Measurements from ENCODE around the gene CAMK2A. TPM values are rescaled to one million over a fixed set of nuclear protein-coding genes. Genes with fewer than 3 reads are reported as not detected.

The CAMK2A gene
- total RNA-seq, 6 donors from 2014 or later, result 0.29 to 2.4 (median 1.8) TPM; not detected in 1

GRCh38 chr5:150263375-150263775, 26.2 kb downstream of the CAMK2A start:
- TF ChIP-seq EP300 (IDR thresholded peaks at IDR 0.05) (no peak), POLR2A (IDR thresholded peaks at IDR 0.05) (no peak), POLR2AphosphoS5 (IDR thresholded peaks at IDR 0.05) (no peak), CTCF (IDR thresholded peaks at IDR 0.05) (no peak)
- 86 to 87% methylated on average over 5 of the region's 5 CpGs for WGBS, 2 donors
- Histone ChIP-seq H3K27me3 (no peaks in the 10 kb centered on the region), H3K4me3 (no peak overlapping the region), H3K36me3 (no peaks in the 10 kb centered on the region), H3K4me1 (peaks cover 0 to 3% (median 1%) of the 10 kb centered on the region in 4 donors), H3K27ac (no peak overlapping the region), H3K9me3 (no peaks in the 10 kb centered on the region)
- ATAC-seq (ENCODE audit: low FRiP score in 2 of 2), result no peak
- DNase-seq, result no peak

GRCh38 chr5:150262502-150262901, 27.1 kb downstream of the CAMK2A start:
- Histone ChIP-seq H3K27ac (no peak overlapping the region), H3K9me3 (no peaks in the 10 kb centered on the region), H3K4me1 (peaks cover 0 to 3% (median 1%) of the 10 kb centered on the region in 4 donors), H3K36me3 (no peaks in the 10 kb centered on the region), H3K4me3 (no peak overlapping the region), H3K27me3 (no peaks in the 10 kb centered on the region)
- no peak for TF ChIP-seq CTCF (IDR thresholded peaks at IDR 0.05)
- no peak for TF ChIP-seq POLR2AphosphoS5 (IDR thresholded peaks at IDR 0.05)
- TF ChIP-seq EP300 (IDR thresholded peaks at IDR 0.05), result no peak
- TF ChIP-seq POLR2A (IDR thresholded peaks at IDR 0.05), result no peak
- ATAC-seq (ENCODE audit: low FRiP score in 2 of 2) (no peak), DNase-seq (no peak)
- 86 to 88% methylated on average over 7 of the region's 7 CpGs for WGBS, 2 donors

DNA sequence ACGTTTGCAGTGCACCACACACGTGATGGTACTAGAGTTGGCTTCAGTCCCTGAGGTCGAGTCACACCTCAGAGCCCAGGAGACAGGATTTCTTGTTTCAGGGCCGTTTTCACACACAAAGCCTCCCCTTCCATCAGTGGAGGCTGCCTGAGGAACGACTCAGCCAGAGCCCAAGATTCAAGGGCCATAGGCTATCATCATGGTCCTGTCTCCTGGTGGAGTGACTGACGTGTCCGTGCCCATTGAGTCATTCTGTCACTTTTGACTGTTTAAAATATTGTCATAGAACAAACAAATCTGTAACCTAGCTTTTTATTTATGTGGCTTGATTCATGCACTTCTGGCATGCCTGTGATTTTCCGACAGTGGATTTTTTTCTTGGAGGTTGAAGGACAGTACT, 28.3 kb downstream of the CAMK2A start:
- H3K4me3 ChIP-seq, result no peak overlapping the region
- H3K27ac ChIP-seq, result no peak overlapping the region
- no peaks in the 10 kb centered on the region for H3K36me3 ChIP-seq
- ATAC-seq (ENCODE audit: low FRiP score in 2 of 2) (no peak), DNase-seq (no peak)
- no peaks in the 10 kb centered on the region for H3K27me3 ChIP-seq
- no peak for TF ChIP-seq CTCF (IDR thresholded peaks at IDR 0.05)
- TF ChIP-seq EP300 (IDR thresholded peaks at IDR 0.05), result no peak
- H3K9me3 ChIP-seq, result no peaks in the 10 kb centered on the region
- H3K4me1 ChIP-seq, result peaks cover 0 to 3% (median 1%) of the 10 kb centered on the region in 4 donors
- WGBS, 2 donors, result 58% methylated on average over 7 to 8 of the region's 8 CpGs

DNA sequence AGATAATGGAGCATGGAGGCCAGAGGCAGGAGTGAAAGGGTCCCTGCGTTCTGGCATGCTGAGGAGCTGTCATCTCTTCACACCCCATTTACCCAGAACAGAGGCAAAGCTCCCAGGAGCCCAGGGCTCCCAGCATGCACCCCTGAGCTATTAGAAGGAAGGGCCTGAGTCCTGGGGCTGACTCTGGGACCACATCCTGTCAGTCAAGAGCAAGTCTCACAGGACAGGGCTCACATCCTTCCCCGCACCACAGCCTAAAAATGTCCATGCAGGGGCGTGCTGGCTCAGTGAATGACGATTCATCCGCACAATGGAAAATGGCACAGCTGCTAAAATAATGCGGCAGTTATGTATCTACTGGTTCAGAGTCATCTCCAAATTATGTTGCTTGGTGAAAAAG, 31.4 kb downstream of the CAMK2A start:
- ATAC-seq (ENCODE audit: low FRiP score in 2 of 2), result no peak
- H3K4me1 ChIP-seq, result no peaks in the 10 kb centered on the region
- no peaks in the 10 kb centered on the region for H3K27me3 ChIP-seq
- no peak overlapping the region for H3K27ac ChIP-seq
- no peaks in the 10 kb centered on the region for H3K36me3 ChIP-seq
- DNase-seq, result no peak
- TF ChIP-seq CTCF (IDR thresholded peaks at IDR 0.05) (no peak), POLR2AphosphoS5 (IDR thresholded peaks at IDR 0.05) (no peak), EP300 (IDR thresholded peaks at IDR 0.05) (no peak), POLR2A (IDR thresholded peaks at IDR 0.05) (no peak)
- WGBS, 2 donors, result 66 to 70% methylated on average over 5 to 6 of the region's 6 CpGs
- H3K9me3 ChIP-seq, result no peaks in the 10 kb centered on the region
- no peak overlapping the region for H3K4me3 ChIP-seq

- ATAC-seq (ENCODE audit: low FRiP score in 2 of 2), result no peak
- Histone ChIP-seq H3K27ac (no peak overlapping the region), H3K4me1 (no peaks in the 10 kb centered on the region), H3K9me3 (no peaks in the 10 kb centered on the region), H3K36me3 (no peaks in the 10 kb centered on the region), H3K4me3 (no peak overlapping the region), H3K27me3 (no peaks in the 10 kb centered on the region)
- DNase-seq, result no peak
- TF ChIP-seq EP300 (IDR thresholded peaks at IDR 0.05) (no peak), CTCF (IDR thresholded peaks at IDR 0.05) (no peak), POLR2A (IDR thresholded peaks at IDR 0.05) (no peak), POLR2AphosphoS5 (IDR thresholded peaks at IDR 0.05) (no peak)
- WGBS, 2 donors, result 81 to 88% methylated on average over 7 to 10 of the region's 11 CpGs
These were observed 32.1 kb downstream of the CAMK2A start for GRCh38 chr5:150257424-150257823.

Data from upper lobe of left lung (tissue), 6 donors.